ENCODE data around the gene PGLYRP4.

GRCh38 chr1:153396461-153396860, 47.8 kb upstream of the PGLYRP4 start:
- no peak for TF ChIP-seq CTCF (IDR thresholded peaks at IDR 0.05)
- no peak for TF ChIP-seq POLR2A (IDR thresholded peaks at IDR 0.05)

Measured in adrenal gland (tissue), 5 donors.